GM12891 (cell line): Measurements from ENCODE around the gene MED26.

Experiments used
- PAX5 ChIP-seq: IDR thresholded peaks from 2 replicates; pipeline ENCODE4 v1.6.1; 2011; ENCODE audit warnings: low read length, moderate library complexity, mild to moderate bottlenecking; ENCODE audit not compliant: insufficient read depth, severe bottlenecking
- POLR2A ChIP-seq: IDR thresholded peaks from 2 replicates; pipeline ENCODE4 v1.6.1; 2011; ENCODE audit warnings: low read depth, low read length, control low read depth
- POLR2AphosphoS5 ChIP-seq: IDR thresholded peaks from 2 replicates; pipeline ENCODE4 v1.6.1; 2011; ENCODE audit warnings: low read depth, low read length, control low read depth
- POU2F2 ChIP-seq: IDR thresholded peaks from 2 replicates; pipeline ENCODE4 v1.6.1; 2011; ENCODE audit warnings: low read depth, mild to moderate bottlenecking, control low read depth, low read length, moderate library complexity
- SPI1 ChIP-seq: IDR thresholded peaks from 2 replicates; pipeline ENCODE4 v1.6.1; 2011; ENCODE audit warnings: low read depth, low read length, control low read depth
- TAF1 ChIP-seq: IDR thresholded peaks from 2 replicates; pipeline ENCODE4 v1.6.1; 2011; ENCODE audit warnings: low read depth, low read length, control low read depth

DNA sequence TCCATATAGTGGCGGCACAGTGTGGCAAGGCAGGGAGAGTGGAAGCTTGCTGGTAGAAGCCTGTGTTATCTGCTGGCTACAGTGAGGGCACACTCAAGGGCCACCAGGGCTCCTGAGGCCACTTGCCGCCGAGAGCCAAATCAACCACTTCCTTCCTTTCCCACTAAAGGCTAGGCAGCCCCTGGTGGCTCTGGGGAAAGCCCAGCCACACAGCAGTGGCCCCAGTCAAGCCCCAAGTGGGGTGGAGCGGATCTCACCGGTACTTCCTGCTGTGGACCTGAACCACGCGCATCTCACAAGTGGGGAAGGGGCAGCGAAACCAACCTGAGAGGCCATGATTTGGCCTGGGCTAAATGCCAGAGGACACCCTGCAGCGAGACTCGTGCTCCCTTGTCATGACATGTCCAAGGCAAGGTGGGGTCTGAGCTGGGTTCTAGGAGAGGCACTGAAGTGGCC lies 33.8 kb downstream of the MED26 start:
- TF ChIP-seq POLR2A, result no peak
- TF ChIP-seq POLR2AphosphoS5, result no peak
- TF ChIP-seq TAF1, result no peak
- TF ChIP-seq POU2F2, result no peak
- peak; percentile 48; the same call in 1 of the 2 replicates for TF ChIP-seq SPI1
- TF ChIP-seq PAX5, result no peak
